Naive thymus-derived CD8-positive, alpha-beta T cell (primary cell): ENCODE results near the gene DUT. TPM values are rescaled to one million over a fixed set of nuclear protein-coding genes. Genes with fewer than 3 reads are reported as not detected.
A peak's percentile ranks its signal among the peaks of the same experiment; 100 is the strongest.

Experiments
- ATAC-seq, 2 donors: fragments of 150-1000 bp; cut with Tn5 transposase in 1 of 2; sonication (Bioruptor Pico), chemical (Tn5 transposase) in 1 of 2; 1 replicate in 1 of 2; 2 replicates in 1 of 2; pipeline ENCODE4 v1.10.0; 2021; ENCODE audit warnings: mild to moderate bottlenecking in 2 of 2, moderate library complexity in 2 of 2
- POLR2A ChIA-PET: fragments of 350-600 bp; sonication (Branson Sonifier 250); formaldehyde crosslinking; loops from one replicate; lab custom pipeline; 2021; ENCODE audit warnings: antibody characterized with exemption; lab: Charles Lee
- DNase-seq, 10 donors: peaks; one replicate each; pipeline versions ENCODE4 v3.0.0 to v3.0.0-alpha.2; 2020 to 2022
- H3K27ac Mint-ChIP-seq, 10 donors: one replicate each; pipeline ENCODE4 v1.8.0; 2020 to 2022; ENCODE audit warnings: mild to moderate bottlenecking in 10 of 10, mixed read lengths in 10 of 10, moderate library complexity in 4 of 10, inconsistent platforms in 1 of 10
- H3K27me3 Mint-ChIP-seq, 5 donors: one replicate each; pipeline ENCODE4 v1.8.0; 2021 to 2022; ENCODE audit warnings: mixed read lengths in 5 of 5
- H3K36me3 Mint-ChIP-seq, 3 donors: one replicate each; pipeline ENCODE4 v1.8.0; 2020 to 2022; ENCODE audit warnings: mixed read lengths in 3 of 3, mild to moderate bottlenecking in 2 of 3, inconsistent platforms in 1 of 3
- H3K4me1 Mint-ChIP-seq, 4 donors: one replicate each; pipeline ENCODE4 v1.8.0; 2021 to 2022; ENCODE audit warnings: mixed read lengths in 4 of 4
- H3K4me3 Mint-ChIP-seq, 10 donors: one replicate each; pipeline ENCODE4 v1.8.0; 2020 to 2022; ENCODE audit warnings: mild to moderate bottlenecking in 10 of 10, mixed read lengths in 10 of 10, moderate library complexity in 6 of 10, inconsistent platforms in 1 of 10
- H3K9me3 Mint-ChIP-seq, 9 donors: one replicate each; pipeline ENCODE4 v1.8.0; 2020 to 2022; ENCODE audit warnings: mixed read lengths in 9 of 9, mild to moderate bottlenecking in 3 of 9, inconsistent platforms in 1 of 9, moderate library complexity in 1 of 9
- polyA plus RNA-seq, 3 donors: library from polyadenylated mRNA; unstranded; fragments of 300-500 nt; fragmentation: Illumina TruSeq; gene quantifications; one replicate each; pipeline ENCODE4 v1.2.3, GENCODE V29; 2021
- total RNA-seq, 8 experiments: library from RNA in 2 of 8; stranded (reverse) in 2 of 8; gene quantifications; one replicate each; pipeline ENCODE4 v1.2.3 and lab custom pipeline; 2021 to 2026

The DUT gene
- total RNA-seq (100 to 1,000 TPM; 113 to 119 TPM), polyA plus RNA-seq (100 to 1,000 TPM; 108 to 141 (median 112) TPM), total RNA-seq (lab: John Stamatoyannopoulos, UW) (40.9 to 83.0 (median 56.1) reads per million in 6 experiments)

GRCh38 chr15:48330855-48331795, at the start of gene DUT:
TSS of gene DUT (plus strand) at chr15:48331429. CDS start at chr15:48331516, 87 bp downstream.
- Mint-ChIP-seq H3K36me3 (peaks cover 0 to 16% (median 2%) of the 10 kb centered on the region in 3 donors), H3K4me3 (peak within 1 kb of the TSS; percentile 94 to 100 (median 99)), H3K27me3 (no peaks in the 10 kb centered on the region), H3K4me1 (peaks cover 11 to 26% (median 20%) of the 10 kb centered on the region in 4 donors), H3K27ac (peak within 1 kb of the TSS; percentile 94 to 100 (median 99)), H3K9me3 (no peaks in the 10 kb centered on the region)
- POLR2A ChIA-PET = interaction anchor here (0.6 to 1.3 kb wide), 2 partner anchors 159 to 716 kb away, joined by 3 to 4 read pairs; partner anchors contain the start of gene SECISBP2L
- DNase-seq (peak; percentile 69 to 89 (median 76)), ATAC-seq (peak; percentile 82 to 89)

GRCh38 chr15:48281674-48282073, 49.6 kb upstream of the DUT start:
- POLR2A ChIA-PET = no interaction called here
- H3K27me3 Mint-ChIP-seq = peaks cover 2 to 14% (median 3%) of the 10 kb centered on the region in 5 donors
- no peaks in the 10 kb centered on the region for H3K36me3 Mint-ChIP-seq
- DNase-seq = no peak
- H3K4me3 Mint-ChIP-seq = no peak overlapping the region
- no peak for ATAC-seq
- H3K9me3 Mint-ChIP-seq = no peaks in the 10 kb centered on the region
- H3K4me1 Mint-ChIP-seq = peaks cover 0 to 10% (median 5%) of the 10 kb centered on the region in 4 donors
- no peak overlapping the region for H3K27ac Mint-ChIP-seq

GRCh38 chr15:48282216-48282615, 49.0 kb upstream of the DUT start:
- DNase-seq = no peak
- no peak overlapping the region for H3K27ac Mint-ChIP-seq
- ATAC-seq = no peak

GRCh38 chr15:48283396-48284145, 47.7 kb upstream of the DUT start:
- Mint-ChIP-seq H3K27ac (no peak overlapping the region), H3K27me3 (peaks cover under 1 to 14% (median 3%) of the 10 kb centered on the region in 5 donors), H3K4me1 (peaks cover 0 to 10% (median 5%) of the 10 kb centered on the region in 4 donors), H3K4me3 (no peak overlapping the region), H3K36me3 (no peaks in the 10 kb centered on the region), H3K9me3 (no peaks in the 10 kb centered on the region)
- ATAC-seq = no peak
- POLR2A ChIA-PET = no interaction called here
- DNase-seq = no peak

More at GRCh38 chr15:48282216-48282615, 49.0 kb upstream of the DUT start:
- Mint-ChIP-seq H3K27me3 (peaks cover 2 to 14% (median 3%) of the 10 kb centered on the region in 5 donors), H3K36me3 (no peaks in the 10 kb centered on the region), H3K4me3 (no peak overlapping the region), H3K4me1 (peaks cover 0 to 10% (median 5%) of the 10 kb centered on the region in 4 donors), H3K9me3 (no peaks in the 10 kb centered on the region)
- POLR2A ChIA-PET = no interaction called here

- DNase-seq (peak in 8 of 10 donors; percentile 5 to 52 (median 30)), ATAC-seq (no peak)
- H3K9me3 Mint-ChIP-seq = no peaks in the 10 kb centered on the region
- H3K27ac Mint-ChIP-seq = no peak overlapping the region
- H3K27me3 Mint-ChIP-seq = peaks cover 0 to 14% (median 3%) of the 10 kb centered on the region in 5 donors
- POLR2A ChIA-PET = no interaction called here
- H3K4me1 Mint-ChIP-seq = peaks cover 0 to 10% (median 5%) of the 10 kb centered on the region in 4 donors
- H3K4me3 Mint-ChIP-seq = peak overlapping the region in 3 of 10 donors; percentile 23 to 38 (median 38)
- H3K36me3 Mint-ChIP-seq = no peaks in the 10 kb centered on the region
Measured at GRCh38 chr15:48285329-48286214, 45.7 kb upstream of the DUT start.

- H3K4me1 Mint-ChIP-seq = peaks cover 0 to 10% (median 5%) of the 10 kb centered on the region in 4 donors
- H3K27me3 Mint-ChIP-seq = peaks cover 0 to 12% (median 3%) of the 10 kb centered on the region in 5 donors
- H3K4me3 Mint-ChIP-seq = no peak overlapping the region
- no peaks in the 10 kb centered on the region for H3K9me3 Mint-ChIP-seq
- no peak overlapping the region for H3K27ac Mint-ChIP-seq
- DNase-seq (no peak), ATAC-seq (no peak)
- H3K36me3 Mint-ChIP-seq = no peaks in the 10 kb centered on the region
- POLR2A ChIA-PET = no interaction called here
Measured at GRCh38 chr15:48289628-48290027, 41.6 kb upstream of the DUT start.

- Mint-ChIP-seq H3K27me3 (peaks cover 0 to 14% (median 3%) of the 10 kb centered on the region in 5 donors), H3K4me1 (no peaks in the 10 kb centered on the region), H3K9me3 (no peaks in the 10 kb centered on the region), H3K27ac (no peak overlapping the region), H3K4me3 (no peak overlapping the region), H3K36me3 (no peaks in the 10 kb centered on the region)
- POLR2A ChIA-PET = no interaction called here
- ATAC-seq = no peak
- no peak for DNase-seq
Measured at GRCh38 chr15:48292458-48292857, 38.8 kb upstream of the DUT start.

- Mint-ChIP-seq H3K27me3 (peaks cover 0 to 14% (median 5%) of the 10 kb centered on the region in 5 donors), H3K36me3 (no peaks in the 10 kb centered on the region), H3K27ac (no peak overlapping the region), H3K4me1 (no peaks in the 10 kb centered on the region), H3K9me3 (no peaks in the 10 kb centered on the region), H3K4me3 (no peak overlapping the region)
- ATAC-seq (no peak), DNase-seq (no peak)
- POLR2A ChIA-PET = no interaction called here
Measured at GRCh38 chr15:48297668-48298067, 33.6 kb upstream of the DUT start.

- H3K27ac Mint-ChIP-seq = no peak overlapping the region
- H3K4me3 Mint-ChIP-seq = no peak overlapping the region
- H3K27me3 Mint-ChIP-seq = peaks cover 0 to 14% (median 5%) of the 10 kb centered on the region in 5 donors
- POLR2A ChIA-PET = no interaction called here
- no peaks in the 10 kb centered on the region for H3K9me3 Mint-ChIP-seq
- ATAC-seq (no peak), DNase-seq (no peak)
- H3K4me1 Mint-ChIP-seq = no peaks in the 10 kb centered on the region
- H3K36me3 Mint-ChIP-seq = no peaks in the 10 kb centered on the region
Measured at GRCh38 chr15:48298914-48299313, 32.3 kb upstream of the DUT start.

GRCh38 chr15:48300038-48300437, 31.2 kb upstream of the DUT start:
- ATAC-seq (no peak), DNase-seq (no peak)
- no peaks in the 10 kb centered on the region for H3K36me3 Mint-ChIP-seq
- POLR2A ChIA-PET = no interaction called here
- H3K27me3 Mint-ChIP-seq = peaks cover 0 to 11% (median 4%) of the 10 kb centered on the region in 5 donors
- H3K9me3 Mint-ChIP-seq = no peaks in the 10 kb centered on the region
- H3K4me3 Mint-ChIP-seq = no peak overlapping the region
- no peak overlapping the region for H3K27ac Mint-ChIP-seq
- no peaks in the 10 kb centered on the region for H3K4me1 Mint-ChIP-seq

GRCh38 chr15:48304398-48304797, 26.8 kb upstream of the DUT start:
- no peaks in the 10 kb centered on the region for H3K36me3 Mint-ChIP-seq
- no peak for ATAC-seq
- no peak for DNase-seq
- peaks cover 0 to 11% (median 2%) of the 10 kb centered on the region in 5 donors for H3K27me3 Mint-ChIP-seq
- H3K27ac Mint-ChIP-seq = no peak overlapping the region
- H3K4me1 Mint-ChIP-seq = no peaks in the 10 kb centered on the region
- H3K4me3 Mint-ChIP-seq = no peak overlapping the region
- POLR2A ChIA-PET = no interaction called here
- no peaks in the 10 kb centered on the region for H3K9me3 Mint-ChIP-seq

GRCh38 chr15:48306639-48307038, 24.6 kb upstream of the DUT start:
- Mint-ChIP-seq H3K27me3 (peaks cover 0 to 11% (median 0%) of the 10 kb centered on the region in 5 donors), H3K4me3 (no peak overlapping the region), H3K36me3 (no peaks in the 10 kb centered on the region), H3K27ac (no peak overlapping the region), H3K4me1 (no peaks in the 10 kb centered on the region), H3K9me3 (no peaks in the 10 kb centered on the region)
- DNase-seq (no peak), ATAC-seq (no peak)
- POLR2A ChIA-PET = no interaction called here
